Left lobe of liver (tissue), 2 donors: Measurements from ENCODE around the gene MUC4. TPM values are rescaled to one million over a fixed set of nuclear protein-coding genes. Genes with fewer than 3 reads are reported as not detected.
"Not testable (repeated sequence)": the region's sequence is repeated elsewhere in the genome, so short reads cannot be mapped to it uniquely, and the experiment has no call there.

ENCODE experiments used
- ATAC-seq: fragments of 200-7000 bp; cut with Tn5 transposase; one replicate; pipeline ENCODE4 v1.9.1; 2020; ENCODE audit warnings: mild to moderate bottlenecking, moderate library complexity
- DNase-seq: peaks from one replicate; pipeline ENCODE4 v3.0.0-alpha.2; 2020; ENCODE audit warnings: low spot score
- total RNA-seq: library from RNA; stranded (reverse); gene quantifications from one replicate; pipeline ENCODE4 v1.2.1, GENCODE V29; 2021
- donor health status: DM: no; HTN: no; CAD: no; lungs with moderate emphysema.
- donor health status: DM: no; HTN: yes; CAD: no.

Gene MUC4
- total RNA-seq, 1 donor from 2014 or later = 0.08 TPM

DNA sequence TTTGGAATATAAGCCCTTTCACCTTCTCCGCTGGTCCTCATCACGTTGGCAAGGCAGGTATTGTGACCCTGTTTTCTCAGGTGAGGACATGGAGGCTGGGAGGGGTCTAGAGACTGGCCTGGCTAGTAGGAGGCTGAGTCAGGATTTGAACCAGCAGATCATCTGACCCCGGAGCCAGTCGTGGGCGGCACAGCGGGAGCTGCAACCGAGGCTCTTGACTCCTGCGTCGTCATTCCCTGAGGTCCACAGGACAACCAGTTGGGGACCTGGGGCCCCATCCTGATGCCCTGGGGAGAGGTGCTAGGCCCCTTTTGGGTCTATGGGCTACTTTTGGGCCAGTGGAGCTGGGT lies 88.8 kb downstream of the MUC4 start:
- not testable (repeated sequence) for DNase-seq
- peak; percentile 45 for ATAC-seq

DNA sequence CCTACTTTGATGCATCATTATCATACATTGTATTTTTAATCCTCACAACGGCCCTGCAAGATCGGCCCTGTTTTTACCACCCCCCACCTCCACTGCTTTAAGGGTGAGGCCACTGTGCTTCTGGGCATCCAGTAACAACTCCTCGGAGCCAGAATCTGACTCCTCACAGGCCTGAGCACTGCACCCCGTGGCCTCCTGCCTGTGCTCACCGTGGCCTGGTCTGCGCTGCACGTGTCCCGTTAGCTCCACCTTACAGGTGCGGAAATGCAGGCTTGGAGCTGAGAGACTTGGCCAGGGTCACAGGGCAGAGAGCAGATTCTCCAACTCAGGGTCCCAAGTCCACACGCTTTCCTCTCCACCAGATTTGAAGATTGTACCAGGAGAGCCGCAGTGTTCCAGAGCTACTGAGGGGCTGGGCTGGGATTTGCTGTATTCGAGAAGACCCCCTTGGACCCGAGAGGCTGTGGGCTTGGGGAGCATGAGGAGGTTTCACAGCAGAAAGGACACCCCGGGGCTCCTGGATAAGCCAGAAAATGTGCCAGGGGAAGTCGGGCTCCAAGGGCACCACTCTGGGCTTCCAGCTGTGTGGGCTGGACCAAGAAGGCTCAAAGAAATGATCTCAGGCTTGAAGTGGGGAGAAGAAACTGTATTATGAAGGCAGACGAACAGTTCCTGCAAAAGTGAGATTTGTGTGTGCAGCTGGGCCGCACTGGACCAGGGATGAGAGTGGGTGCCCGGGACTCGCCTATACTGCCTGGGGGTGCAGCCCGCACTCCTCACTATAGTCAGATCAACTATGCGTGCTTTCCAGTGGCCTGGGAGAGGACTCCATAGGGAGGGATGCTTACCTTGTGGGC lies 89.4 kb downstream of the MUC4 start:
- not testable (repeated sequence) for DNase-seq
- ATAC-seq = peak; percentile 87

DNA sequence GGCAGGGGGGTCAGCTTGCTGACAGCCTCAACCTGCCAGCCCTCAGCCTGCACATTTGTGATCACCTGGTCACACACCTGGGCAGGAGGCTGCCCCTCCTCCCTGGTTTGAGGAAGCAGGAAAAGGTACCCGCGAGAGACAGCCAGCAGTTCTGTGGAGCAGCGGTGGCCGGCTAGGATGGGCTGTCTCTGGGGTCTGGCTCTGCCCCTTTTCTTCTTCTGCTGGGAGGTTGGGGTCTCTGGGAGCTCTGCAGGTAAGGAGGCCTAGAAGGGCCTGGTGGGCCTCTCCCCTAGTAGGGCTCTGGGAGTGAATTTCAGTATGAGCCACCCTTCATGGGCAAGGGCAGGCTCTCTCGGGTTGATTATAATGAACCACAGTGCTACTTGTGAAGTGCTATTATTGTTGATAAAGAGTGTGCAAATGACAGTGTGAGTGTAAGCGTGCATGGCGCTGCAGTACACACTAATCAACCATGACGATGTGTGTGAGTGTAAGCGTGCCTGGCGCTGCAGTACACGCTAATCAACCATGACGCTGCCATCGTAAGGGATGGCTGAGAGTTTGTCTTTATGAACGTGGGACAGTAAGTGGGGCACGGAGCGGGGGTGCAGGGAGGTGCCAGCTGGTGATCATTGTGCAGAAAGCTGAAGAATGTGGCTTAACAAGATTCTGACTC lies 90.8 kb downstream of the MUC4 start, which contains the start of gene MUC20:
Gene MUC20, plus strand, starts transcription at position 148 of the 676 bp plus-strand sequence. Its CDS starts 30 bp downstream, at position 178.
- ATAC-seq, DNase-seq: not testable (repeated sequence)

DNA sequence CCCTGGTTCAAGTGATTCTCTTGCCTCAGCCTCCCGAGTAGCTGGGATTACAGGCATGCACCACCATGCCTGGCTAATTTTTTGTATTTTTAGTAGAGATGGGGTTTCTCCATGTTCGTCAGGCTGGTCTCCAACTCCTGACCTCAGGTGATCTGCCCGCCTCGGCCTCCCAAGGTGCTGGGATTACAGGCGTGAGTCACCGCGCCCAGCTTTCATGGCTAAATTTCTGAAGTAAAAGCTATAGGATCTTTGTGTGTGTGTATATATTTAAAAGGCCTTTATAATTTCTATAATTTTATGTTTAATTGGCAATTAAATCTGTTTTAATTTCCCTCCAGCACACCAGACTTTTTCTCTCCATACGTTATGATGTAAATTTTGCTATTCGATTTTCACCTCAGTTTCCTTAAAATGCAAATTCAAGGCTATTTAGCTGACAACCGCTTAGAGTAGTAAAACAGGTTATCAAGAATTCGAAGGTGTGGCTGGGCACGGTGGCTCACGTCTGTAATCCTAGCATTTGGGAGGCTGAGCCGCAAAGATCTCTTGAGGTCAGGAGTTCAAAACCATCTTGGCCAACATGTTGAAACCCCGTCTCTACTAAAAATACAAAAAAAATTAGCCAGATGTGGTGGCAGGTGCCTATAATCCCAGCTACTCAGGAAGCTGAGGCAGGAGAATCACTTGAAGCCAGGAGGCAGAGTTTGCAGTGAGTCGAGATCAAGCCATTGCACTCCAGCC lies 92.0 kb downstream of the MUC4 start:
- not testable (repeated sequence) for DNase-seq, ATAC-seq

DNA sequence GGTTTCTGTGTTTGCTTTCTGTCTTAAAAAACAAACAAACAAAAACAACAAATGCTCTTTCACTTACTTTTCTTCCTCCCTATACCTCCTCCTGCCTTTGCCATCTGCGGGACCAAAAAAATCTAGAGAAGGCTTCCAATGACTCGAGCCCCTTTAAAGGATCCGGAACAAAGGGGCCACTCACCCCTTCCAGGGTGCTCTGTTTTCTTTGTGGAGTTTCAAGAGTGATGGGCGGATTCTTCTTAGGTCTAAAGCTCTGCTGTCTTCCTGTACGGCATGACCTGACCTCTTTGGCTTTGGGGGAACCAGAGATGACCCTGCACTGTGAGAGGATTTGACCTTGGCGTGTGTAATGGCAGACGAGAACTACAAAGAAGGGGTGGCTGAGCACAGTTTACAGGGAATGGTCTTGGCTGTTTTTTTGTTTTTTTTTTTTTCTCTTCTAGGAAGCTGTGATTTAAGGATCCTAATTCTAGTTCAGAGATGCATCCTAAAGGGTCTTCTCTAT lies 93.2 kb downstream of the MUC4 start:
- DNase-seq = no peak

DNA sequence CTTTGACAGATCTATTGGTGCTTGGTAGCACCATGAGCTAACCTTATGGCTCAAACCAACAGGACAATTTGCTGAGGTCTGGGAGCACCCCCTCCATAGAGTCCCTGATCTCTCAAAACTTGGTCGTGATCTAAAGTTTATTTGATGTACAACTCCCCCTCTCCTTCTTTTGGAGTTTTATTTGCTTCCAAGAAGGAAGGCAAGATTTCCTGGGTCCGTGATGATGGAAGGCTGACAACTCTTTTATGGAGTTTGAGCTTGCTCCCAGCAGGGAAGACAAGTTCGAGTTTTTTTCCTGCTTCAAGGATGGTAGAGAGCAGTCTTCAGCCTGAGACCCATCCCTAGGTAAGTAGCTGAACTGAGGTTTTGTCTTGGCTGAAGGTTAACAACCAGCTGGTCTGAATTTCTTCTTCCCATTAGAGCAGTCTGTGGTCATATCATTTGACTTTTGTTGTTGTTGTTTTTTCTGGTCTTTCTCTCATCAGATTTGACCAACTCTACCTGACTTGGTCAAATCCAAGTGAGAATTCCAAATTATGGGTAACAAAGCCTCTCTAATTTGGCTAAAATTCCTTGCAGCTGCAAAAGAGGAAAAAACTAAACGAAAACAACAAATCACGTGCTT lies 93.8 kb downstream of the MUC4 start:
- ATAC-seq (no peak), DNase-seq (no peak)

More for the DNA sequence above, 93.2 kb downstream of the MUC4 start:
- ATAC-seq = no peak

DNA sequence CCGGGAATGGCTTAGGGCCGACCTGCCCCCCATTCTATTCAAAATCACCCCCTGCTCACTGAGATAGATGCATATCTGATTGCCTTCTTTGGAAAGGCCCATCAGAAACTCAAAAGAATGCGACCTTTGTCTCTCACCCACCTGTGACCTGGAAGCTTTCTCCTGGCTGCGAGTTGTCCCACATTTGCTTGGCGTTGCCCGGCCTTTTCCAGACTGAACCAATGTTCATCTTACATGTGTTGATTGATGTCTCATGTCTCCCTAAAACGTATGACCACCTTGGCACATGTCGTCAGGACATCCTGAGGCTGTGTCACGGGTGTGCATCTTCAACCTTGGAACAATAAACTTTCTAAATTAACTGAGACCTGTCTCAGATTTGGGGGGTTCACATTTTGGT lies 94.3 kb downstream of the MUC4 start:
- ATAC-seq (no peak), DNase-seq (no peak)

DNA sequence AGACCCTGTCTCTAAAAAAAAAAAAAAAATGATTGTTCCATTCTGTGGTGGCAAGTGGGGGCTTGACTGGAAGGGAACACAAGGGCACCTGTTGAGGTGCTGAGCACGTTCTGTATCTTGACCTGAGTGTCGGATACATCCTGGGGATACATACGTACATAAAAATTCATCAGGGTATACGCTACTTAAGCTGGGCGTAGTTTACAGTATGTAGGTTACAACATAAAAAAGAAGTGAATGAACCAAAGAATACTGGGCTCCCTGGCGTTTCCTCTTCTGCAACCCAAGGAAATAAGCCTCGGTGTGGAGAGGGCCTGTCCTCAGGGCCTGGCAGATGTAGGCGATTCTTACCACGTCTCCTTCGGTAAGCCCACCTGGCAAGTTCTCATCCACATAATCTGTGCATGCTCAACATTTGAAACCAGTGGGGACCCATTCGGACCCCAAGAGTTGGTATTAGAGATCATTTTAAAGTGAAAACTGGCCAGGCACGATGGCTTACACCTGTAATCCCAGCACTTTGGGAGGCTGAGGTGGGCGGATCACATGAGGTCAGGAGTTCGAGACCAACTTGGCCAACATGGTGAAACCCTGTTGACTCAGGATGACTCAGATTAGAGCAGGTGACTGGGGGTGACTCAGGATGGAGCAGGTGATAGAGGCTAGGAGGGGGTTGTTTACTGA lies 96.0 kb downstream of the MUC4 start:
- peak; percentile 45 for ATAC-seq
- no peak for DNase-seq

DNA sequence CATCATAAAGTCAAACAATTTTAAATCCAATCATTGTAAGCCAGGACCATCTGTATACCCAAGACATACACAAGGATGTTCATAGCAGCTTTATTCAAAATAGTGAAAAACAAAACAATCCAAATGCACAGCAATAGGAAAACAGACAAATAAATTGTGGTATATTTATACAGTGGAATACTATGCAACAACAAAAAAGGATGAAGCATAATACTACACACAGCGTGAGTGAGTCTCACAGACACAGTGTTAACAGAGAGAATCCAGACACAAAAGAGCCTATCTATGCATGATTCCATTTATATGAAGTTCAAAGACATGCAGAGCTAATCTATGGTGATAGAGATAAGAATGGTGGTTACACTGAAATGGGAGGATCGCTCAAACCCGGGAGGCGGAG lies 96.6 kb downstream of the MUC4 start:
- DNase-seq (no peak), ATAC-seq (no peak)

DNA sequence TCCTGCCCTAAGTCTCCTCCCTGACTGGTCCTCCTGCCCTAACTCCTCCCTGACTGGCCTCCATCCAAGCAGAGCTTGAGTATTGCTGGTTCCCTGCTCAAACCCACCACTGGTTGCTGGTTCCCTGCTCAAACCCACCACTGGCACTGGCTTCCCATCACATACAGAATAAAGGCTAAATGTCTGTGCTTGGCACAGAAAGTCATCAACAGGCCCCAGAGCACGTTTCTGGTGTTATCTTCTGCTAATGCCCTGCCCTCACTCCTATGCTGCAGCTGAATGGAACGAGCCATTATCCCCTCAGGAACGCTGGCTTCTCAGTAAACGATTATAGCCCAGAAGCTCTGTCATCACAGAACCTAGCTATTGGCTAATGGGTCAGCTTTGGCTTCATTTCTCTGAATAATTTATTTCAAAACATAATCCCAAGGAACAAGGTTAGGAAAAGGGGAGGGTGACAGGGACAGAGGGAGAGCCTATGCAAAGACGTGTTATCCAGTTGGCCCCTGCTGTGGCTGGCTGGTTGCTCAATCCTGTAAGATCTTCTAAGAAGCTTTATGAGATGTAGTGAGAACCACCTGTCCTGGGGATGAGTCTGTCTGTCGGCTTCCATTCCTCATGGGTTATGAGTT lies 97.2 kb downstream of the MUC4 start:
- DNase-seq = no peak

DNA sequence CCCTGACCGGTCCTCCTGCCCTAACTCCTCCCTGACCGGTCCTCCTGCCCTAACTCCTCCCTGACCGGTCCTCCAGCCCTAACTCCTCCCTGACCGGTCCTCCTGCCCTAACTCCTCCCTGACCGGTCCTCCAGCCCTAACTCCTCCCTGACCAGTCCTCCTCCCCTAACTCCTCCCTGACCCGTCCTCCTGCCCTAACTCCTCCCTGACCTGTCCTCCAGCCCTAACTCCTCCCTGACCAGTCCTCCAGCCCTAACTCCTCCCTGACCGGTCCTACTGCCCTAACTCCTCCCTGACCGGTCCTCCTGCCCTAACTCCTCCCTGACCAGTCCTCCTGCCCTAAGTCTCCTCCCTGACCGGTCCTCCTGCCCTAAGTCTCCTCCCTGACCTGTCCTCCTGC lies 98.6 kb downstream of the MUC4 start:
- DNase-seq, ATAC-seq: not testable (repeated sequence)

More for the DNA sequence above, 97.2 kb downstream of the MUC4 start:
- no peak for ATAC-seq

DNA sequence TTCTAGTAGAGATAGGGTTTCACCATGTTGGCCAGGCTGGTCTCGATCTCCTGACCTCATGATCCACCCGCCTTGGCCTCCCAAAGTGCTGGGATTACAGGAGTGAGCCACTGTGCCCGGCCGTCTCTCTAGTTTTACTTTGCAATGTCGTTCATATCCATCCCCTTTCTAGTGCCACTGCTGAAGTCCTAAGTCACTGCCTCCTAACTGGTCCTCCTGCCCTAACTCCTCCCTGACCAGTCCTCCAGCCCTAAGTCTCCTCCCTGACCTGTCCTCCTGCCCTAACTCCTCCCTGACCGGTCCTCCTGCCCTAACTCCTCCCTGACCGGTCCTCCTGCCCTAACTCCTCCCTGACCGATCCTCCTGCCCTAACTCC lies 99.2 kb downstream of the MUC4 start:
- ATAC-seq = not testable (repeated sequence)

DNA sequence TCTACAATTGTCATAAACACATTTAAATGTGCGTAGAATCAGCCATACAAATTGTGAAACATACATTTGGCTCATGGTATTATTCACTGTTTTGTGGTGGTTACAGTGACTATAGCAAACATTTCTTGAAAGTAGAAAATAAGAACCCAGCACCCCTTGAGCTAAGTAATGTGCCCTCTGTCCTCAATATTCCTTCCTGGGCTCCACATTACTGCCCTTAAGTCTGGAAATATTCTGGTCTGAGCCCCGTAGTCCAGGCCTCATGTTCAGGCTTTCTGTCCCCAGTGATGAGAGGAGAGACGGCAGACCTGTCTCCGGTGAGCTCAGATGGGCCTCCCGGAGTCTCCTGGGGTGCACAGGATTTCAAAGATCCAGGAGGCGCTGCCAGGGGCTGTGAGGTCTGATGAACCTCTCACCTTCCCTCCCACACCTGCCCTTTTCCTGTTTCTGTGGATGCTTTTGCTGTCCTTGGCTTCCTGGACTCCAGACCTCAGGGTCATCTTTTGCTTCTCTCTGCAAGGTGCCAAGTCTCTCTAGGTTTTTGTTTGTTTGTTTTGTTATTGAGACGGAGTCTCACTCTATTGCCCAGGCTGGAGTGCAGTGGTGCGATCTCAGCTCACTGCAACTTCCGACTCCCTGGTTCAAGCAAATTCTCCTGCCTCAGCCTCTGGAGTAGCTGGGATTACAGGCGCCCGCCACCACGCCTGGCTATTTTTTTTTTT lies 99.8 kb downstream of the MUC4 start:
- ATAC-seq (no peak), DNase-seq (no peak)

More for the DNA sequence above, 99.2 kb downstream of the MUC4 start:
- not testable (repeated sequence) for DNase-seq

DNA sequence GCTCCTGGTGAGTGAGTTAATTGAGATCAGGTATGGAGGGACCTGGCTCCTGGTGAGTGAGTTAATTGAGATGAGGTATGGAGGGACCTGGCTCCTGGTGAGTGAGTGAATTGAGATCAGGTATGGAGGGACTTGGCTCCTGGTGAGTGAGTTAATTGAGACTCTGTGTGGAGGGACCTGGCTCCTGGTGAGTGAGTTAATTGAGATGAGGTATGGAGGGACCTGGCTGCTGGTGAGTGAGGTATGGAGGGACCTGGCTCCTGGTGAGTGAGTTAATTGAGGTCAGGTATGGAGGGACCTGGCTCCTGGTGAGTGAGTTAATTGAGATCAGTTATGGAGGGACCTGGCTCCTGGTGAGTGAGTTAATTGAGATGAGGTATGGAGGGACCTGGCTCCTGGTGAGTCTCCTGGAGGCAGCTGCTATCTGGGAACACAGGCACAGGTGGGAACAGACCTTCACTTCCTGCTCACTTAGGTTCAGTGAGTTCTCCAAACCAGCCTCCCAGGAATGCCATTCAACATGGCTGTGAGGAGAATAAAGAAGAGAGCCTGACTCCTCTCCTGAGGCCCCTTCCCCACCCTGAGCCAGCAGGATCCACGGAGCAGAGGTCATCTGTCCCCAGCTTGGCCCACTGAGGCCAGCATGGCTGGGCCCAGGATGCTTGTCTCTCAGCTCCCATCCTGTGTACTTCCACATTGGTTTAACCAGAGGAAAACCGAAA lies 100.5 kb downstream of the MUC4 start:
- not testable (repeated sequence) for ATAC-seq, DNase-seq

DNA sequence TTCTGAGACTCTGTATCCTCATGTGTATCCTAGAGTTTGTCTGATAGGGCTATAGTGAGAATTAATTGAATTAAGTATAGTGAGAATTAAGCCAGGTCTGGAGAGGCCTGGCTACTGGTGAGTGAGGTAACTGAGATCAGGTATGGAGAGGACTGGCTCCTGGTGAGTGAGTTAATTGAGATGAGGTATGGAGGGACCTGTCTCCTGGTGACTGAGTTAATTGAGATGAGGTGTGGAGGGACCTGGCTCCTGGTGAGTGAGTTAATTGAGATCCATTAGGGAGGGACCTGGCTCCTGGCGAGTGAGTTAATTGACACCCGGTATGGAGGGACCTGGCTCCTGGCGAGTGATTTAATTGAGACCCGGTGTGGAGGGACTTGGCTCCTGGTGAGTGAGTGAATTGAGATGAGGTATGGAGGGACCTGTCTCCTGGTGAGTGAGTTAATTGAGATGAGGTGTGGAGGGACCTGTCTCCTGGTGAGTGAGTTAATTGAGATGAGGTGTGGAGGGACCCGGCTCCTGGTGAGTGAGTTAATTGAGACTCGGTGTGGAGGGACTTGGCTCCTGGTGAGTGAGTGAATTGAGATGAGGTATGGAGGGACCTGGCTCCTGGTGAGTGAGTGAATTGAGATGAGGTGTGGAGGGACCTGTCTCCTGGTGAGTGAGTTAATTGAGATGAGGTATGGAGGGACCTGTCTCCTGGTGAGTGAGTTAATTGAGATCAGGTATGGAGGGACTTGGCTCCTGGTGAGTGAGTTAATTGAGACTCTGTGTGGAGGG lies 101.4 kb downstream of the MUC4 start:
- not testable (repeated sequence) for ATAC-seq, DNase-seq

DNA sequence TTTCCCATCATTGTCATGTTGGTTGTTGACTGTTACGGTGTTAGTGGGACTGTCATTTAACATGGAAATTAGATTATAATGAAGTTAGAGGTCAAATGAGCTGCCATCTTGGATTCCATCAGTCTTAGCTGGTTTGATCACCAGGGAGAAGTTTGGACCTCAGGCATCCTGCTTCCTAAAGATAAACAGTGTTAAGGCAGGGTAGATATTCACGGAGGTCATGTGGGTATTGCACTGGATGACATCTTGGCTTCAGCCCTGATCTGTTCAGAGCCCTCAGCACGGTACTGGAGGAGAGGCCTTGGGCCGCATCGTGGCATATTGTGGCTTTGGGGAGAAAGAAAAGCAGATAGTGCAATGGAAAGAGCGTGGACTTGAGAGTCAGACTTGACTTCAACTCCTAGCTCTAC lies 102.0 kb downstream of the MUC4 start:
- ATAC-seq (no peak), DNase-seq (no peak)
